WTC11 (cell line): Measurements from ENCODE around the gene THOP1. TPM values are rescaled to one million over a fixed set of nuclear protein-coding genes. Genes with fewer than 3 reads are reported as not detected.
A peak's percentile ranks its signal among the peaks of the same experiment; 100 is the strongest.

Experiments used
- ATF2 ChIP-seq: sonication (generic); formaldehyde crosslinking; IDR thresholded peaks from 2 replicates; pipeline ENCODE4 v1.8.1; 2022; ENCODE audit warnings: low read depth, missing genetic modification reagents, borderline replicate concordance
- ATF6 ChIP-seq: sonication (generic); formaldehyde crosslinking; IDR thresholded peaks from 2 replicates; pipeline ENCODE4 v1.8.1; 2023; ENCODE audit warnings: mild to moderate bottlenecking, missing genetic modification reagents
- CDX4 ChIP-seq: fragments of 250-450 bp; sonication (Bioruptor Pico); IDR thresholded peaks from 2 replicates; pipeline ENCODE4 v1.9.0; 2021; ENCODE audit warnings: moderate library complexity, mild to moderate bottlenecking, inconsistent platforms, borderline replicate concordance
- CTCF ChIP-seq: fragments of 200-600 bp; IDR thresholded peaks from 2 replicates; pipeline ENCODE4 v1.8.0; 2022; ENCODE audit warnings: antibody characterized with exemption
- E2F1 ChIP-seq: sonication (generic); formaldehyde crosslinking; IDR thresholded peaks from 2 replicates; pipeline ENCODE4 v1.8.0; 2022; ENCODE audit warnings: mild to moderate bottlenecking, missing genetic modification reagents
- E2F5 ChIP-seq: sonication (generic); formaldehyde crosslinking; IDR thresholded peaks from 2 replicates; pipeline ENCODE4 v1.8.1; 2022; ENCODE audit warnings: mild to moderate bottlenecking, moderate library complexity, missing genetic modification reagents
- EMX1 ChIP-seq: fragments of 250-450 bp; sonication (Bioruptor Pico); IDR thresholded peaks from 2 replicates; pipeline ENCODE4 v1.8.0; 2021; ENCODE audit warnings: mild to moderate bottlenecking
- FOXK1 ChIP-seq: sonication (generic); formaldehyde crosslinking; IDR thresholded peaks from 2 replicates; pipeline ENCODE4 v1.8.0; 2022; ENCODE audit warnings: mild to moderate bottlenecking, moderate library complexity, missing genetic modification reagents
- GABPB1 ChIP-seq: sonication (generic); formaldehyde crosslinking; IDR thresholded peaks from 2 replicates; pipeline ENCODE4 v1.8.1; 2023; ENCODE audit warnings: mild to moderate bottlenecking, missing genetic modification reagents
- JUN ChIP-seq: sonication (generic); formaldehyde crosslinking; IDR thresholded peaks from 2 replicates; pipeline ENCODE4 v1.8.0; 2023; ENCODE audit warnings: mild to moderate bottlenecking, missing genetic modification reagents
- MLX ChIP-seq: sonication (generic); formaldehyde crosslinking; IDR thresholded peaks from 2 replicates; pipeline ENCODE4 v1.8.1; 2023; ENCODE audit warnings: mild to moderate bottlenecking, missing genetic modification reagents, moderate library complexity
- MYBL2 ChIP-seq: sonication (generic); formaldehyde crosslinking; IDR thresholded peaks from 2 replicates; pipeline ENCODE4 v1.8.1; 2023; ENCODE audit warnings: mild to moderate bottlenecking, moderate library complexity, missing genetic modification reagents
- NFYB ChIP-seq: sonication (generic); formaldehyde crosslinking; conservative IDR thresholded peaks from 2 replicates; pipeline ENCODE4 v1.8.0; 2022; ENCODE audit warnings: low read depth, missing genetic modification reagents
- NR1H2 ChIP-seq: sonication (generic); formaldehyde crosslinking; IDR thresholded peaks from 2 replicates; pipeline ENCODE4 v1.9.0; 2021; ENCODE audit warnings: mild to moderate bottlenecking, moderate library complexity, missing genetic modification reagents
- PREB ChIP-seq: sonication (generic); formaldehyde crosslinking; IDR thresholded peaks from 2 replicates; pipeline ENCODE4 v1.8.1; 2022; ENCODE audit warnings: mild to moderate bottlenecking, missing genetic modification reagents, moderate library complexity, borderline replicate concordance
- RORB ChIP-seq: fragments of 250-450 bp; sonication (Bioruptor Pico); IDR thresholded peaks from 2 replicates; pipeline ENCODE4 v1.9.0; 2021; ENCODE audit warnings: mild to moderate bottlenecking
- STAT6 ChIP-seq: sonication (generic); formaldehyde crosslinking; conservative IDR thresholded peaks from 2 replicates; pipeline ENCODE4 v1.8.1; 2023; ENCODE audit warnings: mild to moderate bottlenecking, low read depth, missing genetic modification reagents, moderate library complexity
- ZBTB43 ChIP-seq: sonication (generic); formaldehyde crosslinking; IDR thresholded peaks from 2 replicates; pipeline ENCODE4 v1.8.1; 2023; ENCODE audit warnings: mild to moderate bottlenecking, missing genetic modification reagents
- ZNF121 ChIP-seq: sonication (generic); formaldehyde crosslinking; IDR thresholded peaks from 2 replicates; pipeline ENCODE4 v1.8.0; 2023; ENCODE audit warnings: missing genetic modification reagents
- ZNF219 ChIP-seq: sonication (generic); formaldehyde crosslinking; IDR thresholded peaks from 2 replicates; pipeline ENCODE4 v1.8.0; 2023; ENCODE audit warnings: missing genetic modification reagents, mild to moderate bottlenecking, borderline replicate concordance
- ZNF317 ChIP-seq: sonication (generic); formaldehyde crosslinking; IDR thresholded peaks from 2 replicates; pipeline ENCODE4 v1.8.1; 2023; ENCODE audit warnings: low read depth, mild to moderate bottlenecking, moderate library complexity, missing genetic modification reagents, borderline replicate concordance
- ZNF512 ChIP-seq: sonication (generic); formaldehyde crosslinking; IDR thresholded peaks from 2 replicates; pipeline ENCODE4 v1.8.1; 2022; ENCODE audit warnings: missing genetic modification reagents, borderline replicate concordance
- total RNA-seq: library from RNA; stranded (reverse); gene quantifications from 3 replicates; pipeline ENCODE4 v1.2.3, GENCODE V29; 2021

The THOP1 gene
- total RNA-seq, 1 experiment from 2014 or later: 181 TPM

GRCh38 chr19:2785244-2785997 lies at the start of gene THOP1 (continued):
- TF ChIP-seq ZBTB43 (CRISPR knock-in tag): no peak
- TF ChIP-seq STAT6: no peak
- TF ChIP-seq FOXK1 (CRISPR knock-in tag): peak; percentile 72
- 0 out of 2 replicates have a peak, but pooled peaks have one; percentile 32 for TF ChIP-seq GABPB1 (CRISPR knock-in tag)
- no peak for TF ChIP-seq ZNF512 (CRISPR knock-in tag)
- peak; percentile 20; the same call in 1 of the 2 replicates for TF ChIP-seq NFYB (CRISPR knock-in tag)
- TF ChIP-seq NR1H2 (CRISPR knock-in tag): no peak
- no peak for TF ChIP-seq CDX4
- TF ChIP-seq EMX1: no peak
- TF ChIP-seq ATF6 (CRISPR knock-in tag): no peak
- TF ChIP-seq JUN: peak; percentile 70
- no peak for TF ChIP-seq E2F1
- TF ChIP-seq ZNF219 (CRISPR knock-in tag): no peak
- no peak for TF ChIP-seq PREB
- no peak for TF ChIP-seq ZNF317 (CRISPR knock-in tag)
- TF ChIP-seq ATF2 (CRISPR knock-in tag): no peak
- TF ChIP-seq E2F5: peak; percentile 89; the same call in 1 of the 2 replicates
- no peak for TF ChIP-seq MLX (CRISPR knock-in tag)
- no peak for TF ChIP-seq CTCF
- TF ChIP-seq ZNF121 (CRISPR knock-in tag): no peak
- no peak for TF ChIP-seq MYBL2
- TF ChIP-seq RORB (CRISPR knock-in tag): no peak
